Keratinocyte (primary cell): Measurements from ENCODE around the gene BANP. TPM values are rescaled to one million over a fixed set of nuclear protein-coding genes. Genes with fewer than 3 reads are reported as not detected.
"Not testable (repeated sequence)": the region's sequence is repeated elsewhere in the genome, so short reads cannot be mapped to it uniquely, and the experiment has no call there.

Experiments
- DNase-seq: peaks from one replicate; pipeline ENCODE4 v3.0.0-alpha.2; 2011; ENCODE audit warnings: low read depth, missing footprints, low spot score
- FAIRE-seq: peaks from 2 replicates; lab custom pipeline; 2011; peaks lifted over from hg19 to GRCh38; lab: Jason Lieb, UNC
- H2AFZ ChIP-seq: 2 replicates; pipeline ENCODE4 v1.6.0; 2012; ENCODE audit warnings: low read length, control low read depth, inconsistent platforms; ENCODE audit not compliant: control insufficient read depth
- H3K27ac ChIP-seq: 2 replicates; pipeline ENCODE4 v1.5.1; 2011; ENCODE audit warnings: low read length; ENCODE audit not compliant: control insufficient read depth, insufficient read depth
- H3K27me3 ChIP-seq: 3 replicates; pipeline ENCODE4 v1.6.0; 2011; ENCODE audit warnings: low read length; ENCODE audit not compliant: control insufficient read depth, insufficient read depth; ENCODE audit errors: extremely low read depth
- H3K36me3 ChIP-seq, 2 experiments: 2 replicates in 1 of 2; 3 replicates in 1 of 2; pipeline ENCODE4 v1.5.1; 2011; ENCODE audit warnings: low read length in 2 of 2, mild to moderate bottlenecking in 1 of 2; ENCODE audit not compliant: control insufficient read depth in 2 of 2, insufficient read depth in 2 of 2; ENCODE audit errors: extremely low read depth in 1 of 2
- H3K4me1 ChIP-seq: 3 replicates; pipeline ENCODE4 v1.5.1; 2011; ENCODE audit warnings: low read length; ENCODE audit not compliant: control insufficient read depth, insufficient read depth; ENCODE audit errors: extremely low read depth
- H3K4me2 ChIP-seq: 3 replicates; pipeline ENCODE4 v1.6.0; 2011; ENCODE audit warnings: low read depth, low read length; ENCODE audit not compliant: control insufficient read depth, insufficient read depth; ENCODE audit errors: extremely low read depth
- H3K4me3 ChIP-seq, 3 experiments: fragments of 200-600 bp in 1 of 3; sonication (generic) in 1 of 3; 2 replicates in 2 of 3; 3 replicates in 1 of 3; pipeline ENCODE4 v1.5.1; 2011 to 2016; ENCODE audit warnings: low read length in 3 of 3, mild to moderate bottlenecking in 3 of 3, control low read depth in 2 of 3, inconsistent platforms in 1 of 3, low read depth in 1 of 3, mixed read lengths in 1 of 3, mixed run types in 1 of 3, moderate library complexity in 1 of 3; ENCODE audit not compliant: control insufficient read depth in 2 of 3, insufficient read depth in 2 of 3; ENCODE audit errors: extremely low read depth in 1 of 3
- H3K79me2 ChIP-seq: 2 replicates; pipeline ENCODE4 v1.6.0; 2012; ENCODE audit warnings: low read length; ENCODE audit not compliant: control insufficient read depth, insufficient read depth
- H3K9ac ChIP-seq: 3 replicates; pipeline ENCODE4 v1.6.0; 2011; ENCODE audit warnings: low read length; ENCODE audit not compliant: control insufficient read depth, insufficient read depth; ENCODE audit errors: extremely low read depth
- H3K9me1 ChIP-seq: 3 replicates; pipeline ENCODE4 v1.6.0; 2011; ENCODE audit warnings: low read length; ENCODE audit not compliant: control insufficient read depth, insufficient read depth; ENCODE audit errors: extremely low read depth
- H3K9me3 ChIP-seq: 2 replicates; pipeline ENCODE4 v1.5.1; 2012; ENCODE audit warnings: low read depth, low read length; ENCODE audit not compliant: control insufficient read depth
- H4K20me1 ChIP-seq: 3 replicates; pipeline ENCODE4 v1.6.0; 2011; ENCODE audit warnings: low read length; ENCODE audit not compliant: control insufficient read depth, insufficient read depth; ENCODE audit errors: extremely low read depth
- EZH2 ChIP-seq: IDR thresholded peaks from one replicate; pipeline ENCODE4 v1.6.1; 2012; ENCODE audit warnings: inconsistent platforms, mild to moderate bottlenecking, low read length, moderate library complexity
- dilution Hi-C: fragments of 300-500 bp; cut with MboI; formaldehyde crosslinking; loops from one replicate; pipeline ENCODE4 v1.7.0; 2020; ENCODE audit warnings: low sequenced_read_pairs; ENCODE audit not compliant: extremely low pct_ligation_motif_present
- polyA plus RNA-seq, 5 experiments: library from polyadenylated mRNA; depleted of rRNA in 3 of 5; stranded (reverse) in 3 of 5; stranded (forward) in 1 of 5; unstranded in 1 of 5; fragments of >200 nt; gene quantifications; 1 replicate in 1 of 5; 2 replicates in 3 of 5; 3 replicates in 1 of 5; pipeline versions ENCODE4 v1.2.1 to v1.2.3, GENCODE V29; 2011 to 2012; ENCODE audit warnings: missing spikeins in 2 of 5, low read depth in 1 of 5, low replicate concordance in 1 of 5
- TF ChIP-seq, protein P1 (sequence below), 3 experiments: IDR thresholded peaks in 1 of 3; conservative IDR thresholded peaks in 1 of 3; optimal IDR thresholded peaks in 1 of 3; 2 replicates in 2 of 3; 3 replicates in 1 of 3; pipeline versions ENCODE3 to v1.5.1; 2011; ENCODE audit warnings: low read length in 3 of 3, mild to moderate bottlenecking in 3 of 3, moderate library complexity in 2 of 3, control low read depth in 1 of 3, inconsistent platforms in 1 of 3; ENCODE audit not compliant: insufficient read depth in 2 of 3; ENCODE audit errors: extremely low read depth in 1 of 3

The BANP gene
- polyA plus RNA-seq, 1 donor (not counting 4 experiments of a cell fraction or from before 2014, with no cell fraction given) = 10.8 TPM

DNA sequence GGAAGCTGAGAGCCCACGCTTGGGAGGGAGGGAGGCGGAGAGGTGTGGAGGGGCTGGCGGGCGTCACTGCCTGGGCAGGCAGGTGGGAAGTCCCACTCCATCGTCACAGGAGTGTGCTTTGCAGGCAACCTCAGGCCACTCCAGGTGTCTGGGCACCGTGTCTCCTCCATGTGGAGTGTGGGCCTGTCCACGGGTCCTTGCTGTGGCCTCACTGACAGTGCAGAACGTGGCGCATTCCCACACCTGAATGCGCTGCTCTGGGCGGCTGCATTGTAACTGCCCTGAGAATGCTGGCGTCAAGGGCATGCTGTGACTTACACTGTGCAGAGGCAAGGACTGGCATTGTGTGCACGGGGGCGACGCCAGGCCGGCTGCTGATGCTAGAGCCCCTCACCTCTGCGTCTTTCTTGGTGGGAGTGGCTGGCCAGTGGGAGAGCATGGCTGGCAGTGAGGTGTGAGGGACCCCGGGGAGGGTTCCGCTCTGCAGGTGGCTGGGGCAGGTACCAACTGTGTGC lies 66.4 kb downstream of the BANP start:
- dilution Hi-C loops = no loop called here
- peaks cover 2 to 8% of the 10 kb centered on the region in 2 experiments for H3K36me3 ChIP-seq
- DNase-seq = no peak

DNA sequence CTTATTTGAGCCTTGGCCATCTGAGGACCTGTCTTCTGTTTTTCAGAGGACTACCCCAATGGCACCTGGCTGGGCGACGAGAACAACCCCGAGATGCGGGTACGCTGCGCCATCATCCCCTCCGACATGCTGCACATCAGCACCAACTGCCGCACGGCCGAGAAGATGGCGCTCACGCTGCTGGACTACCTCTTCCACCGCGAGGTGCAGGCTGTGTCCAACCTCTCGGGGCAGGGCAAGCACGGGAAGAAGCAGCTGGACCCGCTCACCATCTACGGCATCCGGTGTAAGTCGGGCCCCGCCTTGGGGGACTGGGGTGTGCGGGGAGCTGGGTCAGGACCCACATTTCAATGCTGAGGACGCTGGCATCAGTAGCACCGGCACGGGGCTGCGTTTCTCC lies 67.1 kb downstream of the BANP start:
- DNase-seq, H3K4me2 ChIP-seq, H3K27me3 ChIP-seq, H3K9me1 ChIP-seq, H4K20me1 ChIP-seq, FAIRE-seq, dilution Hi-C loops, H3K9me3 ChIP-seq, H2AFZ ChIP-seq, H3K4me3 ChIP-seq, H3K27ac ChIP-seq, H3K79me2 ChIP-seq, H3K4me1 ChIP-seq, H3K9ac ChIP-seq: not testable (repeated sequence)
- peaks cover 2 to 10% of the 10 kb centered on the region in 2 experiments for H3K36me3 ChIP-seq

More for the DNA sequence above, 66.4 kb downstream of the BANP start:
- H3K9me3 ChIP-seq = no peaks in the 10 kb centered on the region
- H3K27me3 ChIP-seq = no peaks in the 10 kb centered on the region
- no peaks in the 10 kb centered on the region for H3K79me2 ChIP-seq
- no peak overlapping the region for H3K4me2 ChIP-seq
- H3K9me1 ChIP-seq = no peaks in the 10 kb centered on the region
- FAIRE-seq = no peak
- no peak overlapping the region for H3K9ac ChIP-seq
- H3K27ac ChIP-seq = no peak overlapping the region
- H4K20me1 ChIP-seq = no peaks in the 10 kb centered on the region
- H2AFZ ChIP-seq = no peak overlapping the region
- no peak overlapping the region for H3K4me3 ChIP-seq
- no peak for TF ChIP-seq EZH2
- TF ChIP-seq, protein P1, sequence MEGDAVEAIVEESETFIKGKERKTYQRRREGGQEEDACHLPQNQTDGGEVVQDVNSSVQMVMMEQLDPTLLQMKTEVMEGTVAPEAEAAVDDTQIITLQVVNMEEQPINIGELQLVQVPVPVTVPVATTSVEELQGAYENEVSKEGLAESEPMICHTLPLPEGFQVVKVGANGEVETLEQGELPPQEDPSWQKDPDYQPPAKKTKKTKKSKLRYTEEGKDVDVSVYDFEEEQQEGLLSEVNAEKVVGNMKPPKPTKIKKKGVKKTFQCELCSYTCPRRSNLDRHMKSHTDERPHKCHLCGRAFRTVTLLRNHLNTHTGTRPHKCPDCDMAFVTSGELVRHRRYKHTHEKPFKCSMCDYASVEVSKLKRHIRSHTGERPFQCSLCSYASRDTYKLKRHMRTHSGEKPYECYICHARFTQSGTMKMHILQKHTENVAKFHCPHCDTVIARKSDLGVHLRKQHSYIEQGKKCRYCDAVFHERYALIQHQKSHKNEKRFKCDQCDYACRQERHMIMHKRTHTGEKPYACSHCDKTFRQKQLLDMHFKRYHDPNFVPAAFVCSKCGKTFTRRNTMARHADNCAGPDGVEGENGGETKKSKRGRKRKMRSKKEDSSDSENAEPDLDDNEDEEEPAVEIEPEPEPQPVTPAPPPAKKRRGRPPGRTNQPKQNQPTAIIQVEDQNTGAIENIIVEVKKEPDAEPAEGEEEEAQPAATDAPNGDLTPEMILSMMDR (optimal IDR thresholded peaks at IDR 0.05 in 1 of 3, IDR thresholded peaks at IDR 0.05 in 1 of 3, conservative IDR thresholded peaks at IDR 0.05 in 1 of 3; ENCODE audit: extremely low read depth in 1 of 3, insufficient read depth in 2 of 3, low read length in 3 of 3) = no peak
- peaks cover 11% of the 10 kb centered on the region for H3K4me1 ChIP-seq

DNA sequence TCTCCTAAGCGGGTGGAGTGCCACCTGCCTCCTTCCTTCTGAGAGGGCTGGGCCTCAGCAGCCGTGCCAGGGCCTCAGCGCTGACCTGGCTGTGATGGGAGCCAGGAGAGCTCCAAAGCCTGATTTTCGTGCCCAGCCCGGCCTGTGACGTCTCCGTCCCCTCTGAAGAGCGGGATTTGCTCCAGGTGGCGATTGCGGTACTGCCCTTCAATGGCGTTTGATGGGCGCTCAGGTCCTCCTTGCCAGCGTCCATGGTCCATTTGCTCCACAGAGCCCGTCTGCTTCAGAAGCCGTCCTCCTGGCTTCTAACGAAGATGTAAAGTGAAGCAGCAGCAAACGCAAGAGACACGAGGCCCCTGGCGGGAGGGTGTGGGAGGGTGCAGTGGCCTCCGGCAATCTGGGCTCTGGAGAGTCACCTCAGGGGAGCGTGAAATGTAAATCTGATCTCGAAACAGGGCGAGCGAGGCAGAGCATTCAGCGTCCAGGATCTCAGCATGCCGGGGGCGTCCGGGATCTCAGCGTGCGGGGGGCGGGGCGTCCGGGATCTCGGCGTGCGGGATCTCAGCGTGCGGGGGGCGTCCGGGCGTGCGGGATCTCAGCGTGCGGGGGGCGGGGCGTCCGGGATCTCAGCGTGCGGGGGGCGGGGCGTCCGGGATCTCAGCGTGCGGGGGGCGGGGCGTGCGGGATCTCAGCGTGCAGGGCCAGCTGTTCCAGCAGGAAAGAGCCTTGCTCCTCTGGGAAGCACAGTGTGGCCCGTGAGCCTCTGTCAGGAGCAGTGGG lies 68.0 kb downstream of the BANP start:
- H3K9me3 ChIP-seq, DNase-seq, H3K9me1 ChIP-seq, H3K27ac ChIP-seq, H2AFZ ChIP-seq, FAIRE-seq, H3K9ac ChIP-seq, H3K4me3 ChIP-seq, H3K27me3 ChIP-seq, H3K79me2 ChIP-seq, H3K4me2 ChIP-seq, H3K4me1 ChIP-seq, dilution Hi-C loops, H4K20me1 ChIP-seq: not testable (repeated sequence)
- H3K36me3 ChIP-seq = peaks cover 0 to 13% of the 10 kb centered on the region in 2 experiments
